ENCODE results near the gene LSMEM2.
"Not testable (repeated sequence)": the region's sequence is repeated elsewhere in the genome, so short reads cannot be mapped to it uniquely, and the experiment has no call there.

LSMEM2 gene

DNA sequence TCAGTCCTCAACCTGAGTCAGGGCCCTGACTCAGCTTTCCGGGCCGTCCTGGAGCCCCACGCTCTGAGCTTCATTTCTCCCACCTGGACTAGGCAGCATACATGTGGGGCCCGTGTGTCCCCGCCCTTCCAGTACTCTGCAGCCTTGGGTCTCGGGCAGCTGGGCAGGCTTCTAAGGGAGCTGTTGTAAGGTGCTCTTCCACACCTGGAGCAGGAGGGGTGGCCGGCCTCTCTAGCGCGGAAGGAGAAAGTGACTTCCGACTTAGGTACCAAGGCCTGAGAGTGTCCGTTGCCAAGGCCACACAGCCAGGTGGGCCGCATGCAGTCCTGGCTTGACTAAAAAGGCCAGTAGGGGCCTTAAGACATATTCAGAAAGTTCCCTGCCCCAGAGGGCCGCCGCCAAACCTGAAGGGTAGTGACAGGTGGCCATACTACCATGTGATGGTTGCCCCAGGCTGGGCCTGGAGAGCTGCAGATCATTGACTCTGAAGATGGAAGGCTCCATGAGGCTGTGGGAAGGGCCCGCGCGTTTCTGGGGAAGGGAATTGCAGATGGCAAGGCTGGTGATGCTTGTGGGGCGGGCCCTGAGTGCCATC lies 19.4 kb upstream of the LSMEM2 start:
- DNase-seq (ENCODE audit: extremely low read depth, low read depth), result no peak
- TF ChIP-seq, protein P1, sequence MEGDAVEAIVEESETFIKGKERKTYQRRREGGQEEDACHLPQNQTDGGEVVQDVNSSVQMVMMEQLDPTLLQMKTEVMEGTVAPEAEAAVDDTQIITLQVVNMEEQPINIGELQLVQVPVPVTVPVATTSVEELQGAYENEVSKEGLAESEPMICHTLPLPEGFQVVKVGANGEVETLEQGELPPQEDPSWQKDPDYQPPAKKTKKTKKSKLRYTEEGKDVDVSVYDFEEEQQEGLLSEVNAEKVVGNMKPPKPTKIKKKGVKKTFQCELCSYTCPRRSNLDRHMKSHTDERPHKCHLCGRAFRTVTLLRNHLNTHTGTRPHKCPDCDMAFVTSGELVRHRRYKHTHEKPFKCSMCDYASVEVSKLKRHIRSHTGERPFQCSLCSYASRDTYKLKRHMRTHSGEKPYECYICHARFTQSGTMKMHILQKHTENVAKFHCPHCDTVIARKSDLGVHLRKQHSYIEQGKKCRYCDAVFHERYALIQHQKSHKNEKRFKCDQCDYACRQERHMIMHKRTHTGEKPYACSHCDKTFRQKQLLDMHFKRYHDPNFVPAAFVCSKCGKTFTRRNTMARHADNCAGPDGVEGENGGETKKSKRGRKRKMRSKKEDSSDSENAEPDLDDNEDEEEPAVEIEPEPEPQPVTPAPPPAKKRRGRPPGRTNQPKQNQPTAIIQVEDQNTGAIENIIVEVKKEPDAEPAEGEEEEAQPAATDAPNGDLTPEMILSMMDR (IDR thresholded peaks at IDR 0.05; ENCODE audit: low read depth, low read length, missing control alignments), result no peak

DNA sequence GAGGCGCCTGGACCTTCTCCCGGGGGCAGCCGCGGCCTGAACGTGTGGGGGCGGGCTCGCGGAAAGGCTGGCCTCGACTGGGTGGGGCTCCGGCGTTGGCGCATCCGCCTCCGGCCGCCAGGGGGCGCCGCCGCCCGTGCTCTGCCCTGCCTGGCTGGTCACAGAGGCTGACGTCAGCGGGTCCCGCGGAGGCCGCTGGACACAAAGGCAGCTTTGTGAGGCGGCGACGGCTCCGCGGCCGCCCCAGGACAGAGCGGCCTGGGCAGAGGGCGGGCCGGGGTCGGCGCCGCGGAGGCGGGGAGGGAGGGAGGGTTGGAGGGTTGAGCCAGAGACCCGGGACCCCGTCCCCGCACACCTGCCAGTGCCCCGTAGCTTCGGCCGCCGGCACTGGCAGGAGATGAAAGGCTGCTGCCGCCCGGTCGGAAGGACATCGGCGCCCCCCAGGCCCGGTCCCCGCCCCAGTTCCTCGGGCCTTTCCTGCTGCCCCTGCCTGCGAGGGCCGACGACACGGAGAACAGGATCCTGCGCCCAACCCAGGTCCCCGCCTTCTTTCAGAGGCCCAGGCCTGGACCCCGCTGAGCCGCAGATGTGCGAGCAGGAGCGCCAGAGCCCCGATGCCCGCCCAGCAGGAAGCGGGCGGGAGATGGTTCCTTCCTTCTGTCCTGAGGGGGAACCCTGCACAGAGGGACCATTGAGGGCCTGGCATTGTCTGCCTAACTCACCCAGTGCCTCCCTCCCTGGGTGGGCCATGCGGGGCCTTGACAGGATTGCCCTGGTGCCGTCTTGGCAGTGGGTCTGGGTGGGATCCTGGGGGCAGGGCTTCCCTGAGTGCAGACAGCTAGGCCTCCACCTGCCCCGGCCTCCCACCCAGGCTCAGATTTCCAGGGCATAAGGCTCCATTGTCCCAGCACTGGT lies 18.6 kb upstream of the LSMEM2 start:
- peak overlapping the region; percentile 51 for H3K4me3 ChIP-seq (replicated peaks; ENCODE audit: low read depth, low read length)
- TF ChIP-seq, protein P1 (IDR thresholded peaks at IDR 0.05; ENCODE audit: low read depth, low read length, missing control alignments), result peak; percentile 86
- DNase-seq (ENCODE audit: extremely low read depth, low read depth), result no peak

More for the DNA sequence above, 19.4 kb upstream of the LSMEM2 start:
- no peak overlapping the region for H3K4me3 ChIP-seq (replicated peaks; ENCODE audit: low read depth, low read length)

DNA sequence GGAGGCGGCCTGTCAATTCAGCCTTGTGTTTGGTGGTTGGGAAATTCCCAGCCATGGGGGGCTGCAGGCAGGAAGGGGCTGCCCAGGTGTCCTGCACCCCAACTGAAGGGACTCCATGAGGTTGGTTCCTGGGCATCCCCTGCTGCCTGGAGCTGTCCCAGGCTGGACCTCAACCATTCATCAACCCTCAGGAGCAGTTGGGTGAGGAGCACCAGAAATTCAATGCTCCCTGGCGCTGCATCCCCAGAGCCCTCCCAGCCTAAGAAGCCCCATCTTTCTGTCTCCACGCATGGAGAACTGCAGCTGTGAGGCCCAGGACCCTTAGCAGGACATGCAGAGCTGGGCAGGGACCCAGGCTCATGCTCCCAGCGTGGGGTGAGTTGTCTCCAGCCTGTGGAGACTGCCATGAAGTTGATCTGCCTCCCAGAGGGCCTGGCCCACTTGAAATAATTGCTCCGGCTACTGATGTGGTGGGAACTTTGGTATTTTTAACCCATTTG lies 17.9 kb upstream of the LSMEM2 start:
- DNase-seq (ENCODE audit: extremely low read depth, low read depth), result no peak
- peak overlapping the region; percentile 51 for H3K4me3 ChIP-seq (replicated peaks; ENCODE audit: low read depth, low read length)
- TF ChIP-seq, protein P1 (IDR thresholded peaks at IDR 0.05; ENCODE audit: low read depth, low read length, missing control alignments), result no peak

DNA sequence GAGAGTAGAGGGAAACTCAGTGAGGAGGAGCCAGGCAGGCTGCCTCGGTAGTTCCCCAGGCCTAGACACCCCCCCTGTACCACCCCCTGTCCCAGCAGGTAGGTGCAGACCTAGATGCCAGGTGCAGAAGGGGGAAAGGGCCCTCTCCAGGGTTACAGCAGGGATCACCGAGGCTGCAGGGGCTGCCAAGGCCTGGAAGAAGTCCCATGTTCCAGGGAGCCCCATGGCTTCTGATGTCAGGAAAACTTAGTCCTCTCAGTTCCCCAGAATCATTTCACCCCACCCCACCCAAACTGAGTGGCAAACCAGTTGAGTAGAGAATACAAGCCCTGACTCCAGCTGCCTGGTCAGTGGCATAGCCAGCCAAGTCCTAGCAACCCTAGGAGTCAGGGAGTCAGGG lies 17.4 kb upstream of the LSMEM2 start:
- H3K4me3 ChIP-seq (replicated peaks; ENCODE audit: low read depth, low read length), result no peak overlapping the region
- TF ChIP-seq, protein P1 (IDR thresholded peaks at IDR 0.05; ENCODE audit: low read depth, low read length, missing control alignments), result no peak
- no peak for DNase-seq (ENCODE audit: extremely low read depth, low read depth)

DNA sequence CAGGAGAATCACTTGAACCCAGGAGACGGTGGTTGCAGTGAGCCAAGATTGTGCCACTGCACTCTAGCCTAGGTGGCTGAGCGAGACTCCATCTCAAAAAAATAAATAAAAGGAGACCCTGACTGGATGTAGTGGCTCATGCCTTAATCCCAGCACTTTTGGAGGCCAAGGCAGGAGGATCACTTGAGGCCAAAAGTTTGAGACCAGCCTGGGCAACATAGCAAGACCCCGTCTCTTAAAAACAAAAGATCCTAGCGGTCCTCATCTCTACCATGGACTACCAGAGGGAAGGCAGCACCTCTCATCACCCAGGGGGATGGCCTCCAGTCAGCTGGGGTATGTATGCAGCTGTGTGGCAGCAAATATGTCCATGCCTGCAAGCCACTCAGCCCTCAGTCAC lies 16.7 kb upstream of the LSMEM2 start:
- DNase-seq (ENCODE audit: extremely low read depth, low read depth); H3K4me3 ChIP-seq (replicated peaks; ENCODE audit: low read depth, low read length): not testable (repeated sequence)

DNA sequence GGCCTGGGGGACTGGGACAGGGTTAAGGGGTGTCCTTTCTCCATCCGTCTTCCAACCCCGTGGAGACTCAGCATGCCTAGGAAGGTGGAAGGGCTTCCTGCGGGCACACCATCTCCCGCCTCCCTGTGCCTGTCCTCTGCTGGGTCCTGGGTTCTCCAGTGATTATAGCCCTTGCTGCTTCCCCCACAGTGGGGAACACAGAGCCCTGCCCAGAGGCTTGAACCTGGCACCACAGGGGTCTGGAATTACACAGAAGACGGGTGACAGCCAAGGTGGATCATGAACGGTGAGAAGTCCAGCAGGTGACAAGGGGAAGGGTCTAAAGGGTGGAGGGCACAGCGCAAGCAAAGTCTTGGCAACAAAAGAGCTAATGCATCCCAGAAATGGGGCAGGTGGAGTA lies 16.1 kb upstream of the LSMEM2 start:
- TF ChIP-seq, protein P1 (IDR thresholded peaks at IDR 0.05; ENCODE audit: low read depth, low read length, missing control alignments), result no peak
- H3K4me3 ChIP-seq (replicated peaks; ENCODE audit: low read depth, low read length), result no peak overlapping the region
- no peak for DNase-seq (ENCODE audit: extremely low read depth, low read depth)
